ENCODE data around the gene KLRF2. TPM values are rescaled to one million over a fixed set of nuclear protein-coding genes. Genes with fewer than 3 reads are reported as not detected.

KLRF2 gene
- polyA plus RNA-seq, 1 of the 3 experiments (the other 2 are of a cell fraction), result not detected

- peaks cover 12% of the 10 kb centered on the region; the same call in 1 of the 2 replicates for H3K27me3 ChIP-seq (ENCODE audit: insufficient read depth)
- no peaks in the 10 kb centered on the region for H3K36me3 ChIP-seq (replicated peaks in 1 of 2; ENCODE audit: control insufficient read depth in 1 of 2, insufficient read depth in 2 of 2, low read length in 1 of 2)
- no peaks in the 10 kb centered on the region for H4K20me1 ChIP-seq (ENCODE audit: insufficient read depth)
- CTCF ChIA-PET, result no interaction called here
- no peak overlapping the region for H3K4me3 ChIP-seq (ENCODE audit: low read depth in 2 of 2, low read length in 1 of 2)
- H3K4me1 ChIP-seq (ENCODE audit: control insufficient read depth in 1 of 2, insufficient read depth in 2 of 2, low read depth in 1 of 2, low read length in 1 of 2), result no peaks in the 10 kb centered on the region; a peak in 1 of 4 replicates
- H3K79me2 ChIP-seq (ENCODE audit: insufficient read depth), result no peaks in the 10 kb centered on the region
- POLR2A ChIA-PET, result no interaction called here
- no peak overlapping the region for H3K27ac ChIP-seq (ENCODE audit: low read depth in 2 of 2, low read length in 1 of 2)
- 8% methylated on average over 3 of the region's 3 CpGs for WGBS (ENCODE audit: low lambda C conversion rate)
- no peak overlapping the region for H3K9ac ChIP-seq
- H3K4me2 ChIP-seq, result no peak overlapping the region
- no peak for TF ChIP-seq RAD21 (IDR thresholded peaks at IDR 0.05; ENCODE audit: low read length)
- no peaks in the 10 kb centered on the region for H3F3A ChIP-seq (replicated peaks; ENCODE audit: insufficient read depth)
- DNase-seq, result no peak
- no peak overlapping the region for H2AFZ ChIP-seq (ENCODE audit: low read depth)
- no peaks in the 10 kb centered on the region for H3K9me2 ChIP-seq
- no peaks in the 10 kb centered on the region for H3K9me3 ChIP-seq
Measured at GRCh38 chr12:9928607-9929006, 47.3 kb downstream of the KLRF2 start.

GRCh38 chr12:9931245-9931644 lies 50.0 kb downstream of the KLRF2 start:
- Histone ChIP-seq H2AFZ (ENCODE audit: low read depth) (no peak overlapping the region), H3K36me3 (replicated peaks in 1 of 2; ENCODE audit: control insufficient read depth in 1 of 2, insufficient read depth in 2 of 2, low read length in 1 of 2) (no peaks in the 10 kb centered on the region), H3K27me3 (ENCODE audit: insufficient read depth) (peaks cover 29% of the 10 kb centered on the region; the same call in 1 of the 2 replicates), H4K20me1 (ENCODE audit: insufficient read depth) (no peaks in the 10 kb centered on the region), H3K79me2 (ENCODE audit: insufficient read depth) (no peaks in the 10 kb centered on the region), H3K9ac (no peak overlapping the region), H3F3A (replicated peaks; ENCODE audit: insufficient read depth) (no peaks in the 10 kb centered on the region), H3K9me3 (no peaks in the 10 kb centered on the region), H3K4me2 (no peak overlapping the region), H3K27ac (ENCODE audit: low read depth in 2 of 2, low read length in 1 of 2) (no peak overlapping the region), H3K4me1 (ENCODE audit: control insufficient read depth in 1 of 2, insufficient read depth in 2 of 2, low read depth in 1 of 2, low read length in 1 of 2) (no peaks in the 10 kb centered on the region), H3K9me2 (no peaks in the 10 kb centered on the region), H3K4me3 (ENCODE audit: low read depth in 2 of 2, low read length in 1 of 2) (no peak overlapping the region)
- whole genome bisulfite sequencing (ENCODE audit: low lambda C conversion rate), result 9% methylated on average over 3 of the region's 3 CpGs
- DNase-seq, result no peak
- CTCF ChIA-PET, result no interaction called here
- POLR2A ChIA-PET, result no interaction called here
- TF ChIP-seq FOXM1 (IDR thresholded peaks at IDR 0.05; ENCODE audit: low read depth), result no peak
- TF ChIP-seq FOXJ3 (CRISPR knock-in tag; IDR thresholded peaks at IDR 0.05), result no peak
- TF ChIP-seq USF2 (IDR thresholded peaks at IDR 0.05; ENCODE audit: borderline replicate concordance, low read depth, low read length), result no peak
- TF ChIP-seq EP300 (IDR thresholded peaks at IDR 0.05; ENCODE audit: borderline replicate concordance in 1 of 2, low read depth in 1 of 2, low read length in 1 of 2), result no peak
- no peak for TF ChIP-seq MEF2A (IDR thresholded peaks at IDR 0.05; ENCODE audit: borderline replicate concordance, low read depth)
- TF ChIP-seq SIN3A (IDR thresholded peaks at IDR 0.05; ENCODE audit: borderline replicate concordance, low read depth, low read length), result no peak
- no peak for TF ChIP-seq GATA2 (CRISPR knock-in tag; IDR thresholded peaks at IDR 0.05)
- TF ChIP-seq ELF1 (IDR thresholded peaks at IDR 0.05), result no peak
- TF ChIP-seq RAD21 (IDR thresholded peaks at IDR 0.05; ENCODE audit: low read length), result no peak

GRCh38 chr12:9932270-9932669 lies 51.0 kb downstream of the KLRF2 start, which contains the start of gene CLEC2A:
TSS of gene CLEC2A (minus strand) at chr12:9932370. CDS start at chr12:9932329, 41 bp downstream.
- H3K4me2 ChIP-seq, result no peak within 1 kb of the TSS
- no peaks in the 10 kb centered on the region for H3K79me2 ChIP-seq (ENCODE audit: insufficient read depth)
- whole genome bisulfite sequencing (ENCODE audit: low lambda C conversion rate), result 10% methylated on average over 6 of the region's 6 CpGs
- TF ChIP-seq IRF3 (IDR thresholded peaks at IDR 0.05; ENCODE audit: low read depth, low read length) (no peak), USF2 (IDR thresholded peaks at IDR 0.05; ENCODE audit: borderline replicate concordance, low read depth, low read length) (no peak), FOSL2 (IDR thresholded peaks at IDR 0.05; ENCODE audit: borderline replicate concordance, low read depth) (no peak)
- no peaks in the 10 kb centered on the region for H3K9me2 ChIP-seq
- no peak within 1 kb of the TSS for H3K4me3 ChIP-seq (ENCODE audit: low read depth in 2 of 2, low read length in 1 of 2)
- no peaks in the 10 kb centered on the region for H3F3A ChIP-seq (replicated peaks; ENCODE audit: insufficient read depth)
- ChIA-PET CTCF (no interaction called here), POLR2A (no interaction called here)
- H3K4me1 ChIP-seq (ENCODE audit: control insufficient read depth in 1 of 2, insufficient read depth in 2 of 2, low read depth in 1 of 2, low read length in 1 of 2), result no peaks in the 10 kb centered on the region
- no peaks in the 10 kb centered on the region for H4K20me1 ChIP-seq (ENCODE audit: insufficient read depth)
- no peaks in the 10 kb centered on the region for H3K36me3 ChIP-seq (replicated peaks in 1 of 2; ENCODE audit: control insufficient read depth in 1 of 2, insufficient read depth in 2 of 2, low read length in 1 of 2)
- no peak within 1 kb of the TSS for H3K9ac ChIP-seq
- DNase-seq, result no peak
- no peaks in the 10 kb centered on the region for H3K9me3 ChIP-seq
- peaks cover 30% of the 10 kb centered on the region; the same call in 1 of the 2 replicates for H3K27me3 ChIP-seq (ENCODE audit: insufficient read depth)
- H3K27ac ChIP-seq (ENCODE audit: low read depth in 2 of 2, low read length in 1 of 2), result no peak within 1 kb of the TSS
- H2AFZ ChIP-seq (ENCODE audit: low read depth), result no peak within 1 kb of the TSS

Data from SK-N-SH (cell line).